Activated CD4-positive, alpha-beta T cell treated with anti-CD3 and anti-CD28 coated beads for 1 hour (primary cell): Measurements from ENCODE around the gene POU5F2.

Experiments used
- DNase-seq: peaks from one replicate; pipeline ENCODE4 v3.0.0-alpha.2; 2020

The POU5F2 gene

GRCh38 chr5:93715327-93715726 lies 26.1 kb downstream of the POU5F2 start:
- no peak for DNase-seq

GRCh38 chr5:93708442-93708841 lies 33.0 kb downstream of the POU5F2 start:
- no peak for DNase-seq

DNA sequence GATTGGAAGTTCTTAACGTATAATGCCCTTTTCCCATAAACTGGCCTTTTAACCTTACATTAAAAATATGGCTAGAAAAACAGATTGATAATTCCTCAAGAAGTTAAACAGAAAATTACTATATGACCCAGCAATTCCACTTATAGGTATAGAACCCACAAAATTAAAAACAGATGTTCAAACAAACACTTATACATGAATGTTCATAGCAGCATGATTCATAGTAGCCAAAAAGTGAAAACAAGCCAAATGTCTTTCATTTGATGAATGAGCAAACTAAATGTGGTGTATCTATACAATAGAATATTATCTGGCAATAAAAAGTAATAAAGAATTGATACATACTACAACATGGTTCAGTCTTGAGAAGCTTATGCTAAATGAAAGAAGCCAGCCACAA lies 35.5 kb downstream of the POU5F2 start:
- no peak for DNase-seq

GRCh38 chr5:93704996-93705395 lies 36.4 kb downstream of the POU5F2 start:
- DNase-seq = no peak

GRCh38 chr5:93691997-93692396 lies 49.4 kb downstream of the POU5F2 start:
- no peak for DNase-seq
